ENCODE measurements around the gene NOX3.

NOX3 gene

DNA sequence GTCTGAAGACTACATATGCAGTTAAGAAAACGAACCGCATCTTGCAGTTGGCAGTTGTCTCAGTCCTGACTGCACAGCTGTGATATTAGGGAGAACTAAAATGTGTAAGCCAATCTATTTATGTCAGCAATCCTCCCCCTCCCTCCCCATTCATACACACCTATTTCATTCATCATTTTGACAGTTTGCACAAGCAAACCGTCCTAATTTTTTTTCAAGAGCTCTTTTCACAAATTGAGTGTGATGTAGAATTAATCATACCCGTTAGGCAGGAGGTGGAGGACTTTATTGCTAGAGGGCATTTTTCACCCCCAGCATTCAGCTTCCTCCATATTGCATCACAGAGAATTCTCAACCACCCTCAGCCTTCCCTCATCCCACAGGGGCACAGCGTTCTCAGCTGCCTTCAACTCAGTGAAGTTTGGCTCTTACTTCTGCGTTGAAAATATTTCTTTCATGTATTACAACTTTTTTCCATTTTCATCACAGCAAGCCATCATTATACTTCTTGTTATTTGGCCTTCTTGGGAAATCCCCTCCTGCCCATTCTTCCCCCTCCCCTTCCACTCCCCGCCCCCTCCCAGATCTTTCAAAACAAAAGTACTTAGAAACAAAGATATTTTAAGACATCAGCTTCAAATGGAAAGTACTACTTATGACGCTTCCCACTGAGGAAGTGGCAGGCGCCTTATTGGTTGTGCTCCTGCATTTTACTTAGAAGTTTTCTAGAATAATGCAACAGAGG lies 37.5 kb downstream of the NOX3 start:
- peak in 1 of 2 donors; percentile 36 for DNase-seq
- H2AK5ac ChIP-seq (ENCODE audit: low read length), result no peak overlapping the region
- no peak overlapping the region for H4K8ac ChIP-seq (ENCODE audit: low read depth, low read length)
- H3K14ac ChIP-seq (ENCODE audit: low read length), result no peak overlapping the region
- no peak overlapping the region for H3K4me2 ChIP-seq (ENCODE audit: low read length)
- no peak overlapping the region for H3K27ac ChIP-seq (ENCODE audit: low read depth, low read length)
- H3K9ac ChIP-seq (ENCODE audit: low read length), result no peak overlapping the region
- H3K79me2 ChIP-seq (ENCODE audit: control insufficient read depth, insufficient read depth, low read length, poor library complexity), result no peaks in the 10 kb centered on the region
- no peaks in the 10 kb centered on the region for H3K36me3 ChIP-seq (ENCODE audit: control insufficient read depth in 1 of 2, insufficient read depth in 2 of 2, low read length in 2 of 2)
- no peak overlapping the region for H3K4me3 ChIP-seq (ENCODE audit: low read depth, low read length)
- H2AFZ ChIP-seq (ENCODE audit: insufficient read depth, low read length, poor library complexity), result no peak overlapping the region
- no peak overlapping the region for H2BK120ac ChIP-seq (ENCODE audit: insufficient read depth, low read length, poor library complexity)
- H3K27me3 ChIP-seq (ENCODE audit: insufficient read depth, low read length), result no peaks in the 10 kb centered on the region
- no peak overlapping the region for H4K12ac ChIP-seq (ENCODE audit: low read depth, low read length)
- H3K4me1 ChIP-seq (ENCODE audit: control insufficient read depth in 1 of 2, insufficient read depth in 2 of 2, low read length in 2 of 2), result no peaks in the 10 kb centered on the region
- H3K9me3 ChIP-seq (ENCODE audit: insufficient read depth, low read depth, low read length), result no peaks in the 10 kb centered on the region
- no peak overlapping the region for H2BK12ac ChIP-seq (ENCODE audit: low read length)
- no CpG with 5 or more reads among the region's 9 CpGs for WGBS (ENCODE audit: extremely low coverage, insufficient coverage, insufficient read length)
- no peaks in the 10 kb centered on the region for H3K79me1 ChIP-seq (ENCODE audit: low read length)
- H3K18ac ChIP-seq (ENCODE audit: low read length), result no peak overlapping the region
- H2BK5ac ChIP-seq (ENCODE audit: low read depth, low read length, poor library complexity), result no peak overlapping the region
- H3K23ac ChIP-seq (ENCODE audit: low read length), result no peak overlapping the region
- no peak overlapping the region for H4K91ac ChIP-seq (ENCODE audit: low read depth, low read length)
- no peak overlapping the region for H3K4ac ChIP-seq (ENCODE audit: low read depth, low read length)

- WGBS (ENCODE audit: extremely low coverage, insufficient coverage, insufficient read length), result no CpG with 5 or more reads among the region's 3 CpGs
- Histone ChIP-seq H3K4me3 (ENCODE audit: low read depth, low read length) (no peak overlapping the region), H2BK12ac (ENCODE audit: low read length) (no peak overlapping the region), H3K4me1 (ENCODE audit: control insufficient read depth in 1 of 2, insufficient read depth in 2 of 2, low read length in 2 of 2) (no peaks in the 10 kb centered on the region), H2AFZ (ENCODE audit: insufficient read depth, low read length, poor library complexity) (no peak overlapping the region), H3K79me1 (ENCODE audit: low read length) (no peaks in the 10 kb centered on the region), H2BK5ac (ENCODE audit: low read depth, low read length, poor library complexity) (no peak overlapping the region), H3K4ac (ENCODE audit: low read depth, low read length) (no peak overlapping the region), H3K9ac (ENCODE audit: low read length) (no peak overlapping the region), H3K14ac (ENCODE audit: low read length) (no peak overlapping the region), H3K18ac (ENCODE audit: low read length) (no peak overlapping the region), H3K27ac (ENCODE audit: low read depth, low read length) (no peak overlapping the region), H3K36me3 (ENCODE audit: control insufficient read depth in 1 of 2, insufficient read depth in 2 of 2, low read length in 2 of 2) (no peaks in the 10 kb centered on the region), H4K91ac (ENCODE audit: low read depth, low read length) (no peak overlapping the region), H4K12ac (ENCODE audit: low read depth, low read length) (no peak overlapping the region), H3K79me2 (ENCODE audit: control insufficient read depth, insufficient read depth, low read length, poor library complexity) (no peaks in the 10 kb centered on the region), H3K9me3 (ENCODE audit: insufficient read depth, low read depth, low read length) (no peaks in the 10 kb centered on the region), H3K23ac (ENCODE audit: low read length) (no peak overlapping the region), H2BK120ac (ENCODE audit: insufficient read depth, low read length, poor library complexity) (no peak overlapping the region), H4K8ac (ENCODE audit: low read depth, low read length) (no peak overlapping the region), H2AK5ac (ENCODE audit: low read length) (no peak overlapping the region), H3K27me3 (ENCODE audit: insufficient read depth, low read length) (no peaks in the 10 kb centered on the region), H3K4me2 (ENCODE audit: low read length) (no peak overlapping the region)
- DNase-seq, result no peak
Measured at GRCh38 chr6:155417454-155417853, 38.2 kb downstream of the NOX3 start.

DNA sequence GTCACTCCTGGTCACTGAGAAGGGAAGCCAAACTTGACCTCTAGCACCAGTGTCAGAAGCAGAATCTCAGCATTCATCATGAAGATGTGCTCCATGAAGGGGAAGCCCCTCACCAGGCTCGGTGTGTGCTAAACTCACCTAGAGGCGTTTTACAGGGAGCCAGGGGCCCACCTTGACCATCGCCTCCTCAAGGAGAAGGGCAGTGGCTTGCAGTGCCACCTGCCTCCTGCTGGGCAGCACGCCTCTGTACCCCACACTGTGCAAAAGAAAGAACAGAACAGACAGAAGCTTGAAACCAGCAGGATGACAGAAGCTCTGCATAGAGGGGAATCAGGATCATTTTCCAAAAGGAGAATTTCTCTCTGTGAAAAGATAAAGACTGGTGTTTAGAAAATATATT lies 39.7 kb downstream of the NOX3 start:
- H3K4me2 ChIP-seq (ENCODE audit: low read length), result no peak overlapping the region
- no peaks in the 10 kb centered on the region for H3K36me3 ChIP-seq (ENCODE audit: control insufficient read depth in 1 of 2, insufficient read depth in 2 of 2, low read length in 2 of 2)
- H2BK120ac ChIP-seq (ENCODE audit: insufficient read depth, low read length, poor library complexity), result no peak overlapping the region
- no peak overlapping the region for H3K4me3 ChIP-seq (ENCODE audit: low read depth, low read length)
- H3K9me3 ChIP-seq (ENCODE audit: insufficient read depth, low read depth, low read length), result no peaks in the 10 kb centered on the region
- no peak overlapping the region for H2BK5ac ChIP-seq (ENCODE audit: low read depth, low read length, poor library complexity)
- no peak overlapping the region for H4K12ac ChIP-seq (ENCODE audit: low read depth, low read length)
- no CpG with 5 or more reads among the region's 4 CpGs for WGBS (ENCODE audit: extremely low coverage, insufficient coverage, insufficient read length)
- H3K27me3 ChIP-seq (ENCODE audit: insufficient read depth, low read length), result no peaks in the 10 kb centered on the region
- H2BK12ac ChIP-seq (ENCODE audit: low read length), result no peak overlapping the region
- no peak overlapping the region for H3K27ac ChIP-seq (ENCODE audit: low read depth, low read length)
- no peak overlapping the region for H3K18ac ChIP-seq (ENCODE audit: low read length)
- no peaks in the 10 kb centered on the region for H3K79me1 ChIP-seq (ENCODE audit: low read length)
- no peak overlapping the region for H3K14ac ChIP-seq (ENCODE audit: low read length)
- H4K91ac ChIP-seq (ENCODE audit: low read depth, low read length), result no peak overlapping the region
- no peaks in the 10 kb centered on the region for H3K4me1 ChIP-seq (ENCODE audit: control insufficient read depth in 1 of 2, insufficient read depth in 2 of 2, low read length in 2 of 2)
- H3K79me2 ChIP-seq (ENCODE audit: control insufficient read depth, insufficient read depth, low read length, poor library complexity), result no peaks in the 10 kb centered on the region
- H2AFZ ChIP-seq (ENCODE audit: insufficient read depth, low read length, poor library complexity), result no peak overlapping the region
- H3K23ac ChIP-seq (ENCODE audit: low read length), result no peak overlapping the region
- no peak overlapping the region for H4K8ac ChIP-seq (ENCODE audit: low read depth, low read length)
- no peak for DNase-seq
- no peak overlapping the region for H3K9ac ChIP-seq (ENCODE audit: low read length)
- H2AK5ac ChIP-seq (ENCODE audit: low read length), result no peak overlapping the region
- H3K4ac ChIP-seq (ENCODE audit: low read depth, low read length), result no peak overlapping the region

GRCh38 chr6:155414049-155414448 lies 41.6 kb downstream of the NOX3 start:
- no peak overlapping the region for H3K18ac ChIP-seq (ENCODE audit: low read length)
- H3K4me3 ChIP-seq (ENCODE audit: low read depth, low read length), result no peak overlapping the region
- H4K12ac ChIP-seq (ENCODE audit: low read depth, low read length), result no peak overlapping the region
- no peak overlapping the region for H2AFZ ChIP-seq (ENCODE audit: insufficient read depth, low read length, poor library complexity)
- no peak overlapping the region for H3K27ac ChIP-seq (ENCODE audit: low read depth, low read length)
- H3K9ac ChIP-seq (ENCODE audit: low read length), result no peak overlapping the region
- H2AK5ac ChIP-seq (ENCODE audit: low read length), result no peak overlapping the region
- DNase-seq, result no peak
- no peaks in the 10 kb centered on the region for H3K79me1 ChIP-seq (ENCODE audit: low read length)
- H3K79me2 ChIP-seq (ENCODE audit: control insufficient read depth, insufficient read depth, low read length, poor library complexity), result no peaks in the 10 kb centered on the region
- no peaks in the 10 kb centered on the region for H3K9me3 ChIP-seq (ENCODE audit: insufficient read depth, low read depth, low read length)
- H4K8ac ChIP-seq (ENCODE audit: low read depth, low read length), result no peak overlapping the region
- H2BK12ac ChIP-seq (ENCODE audit: low read length), result no peak overlapping the region
- no CpG with 5 or more reads among the region's 3 CpGs for WGBS (ENCODE audit: extremely low coverage, insufficient coverage, insufficient read length)
- H2BK120ac ChIP-seq (ENCODE audit: insufficient read depth, low read length, poor library complexity), result no peak overlapping the region
- no peak overlapping the region for H3K14ac ChIP-seq (ENCODE audit: low read length)
- H2BK5ac ChIP-seq (ENCODE audit: low read depth, low read length, poor library complexity), result no peak overlapping the region
- H3K4ac ChIP-seq (ENCODE audit: low read depth, low read length), result no peak overlapping the region
- H3K23ac ChIP-seq (ENCODE audit: low read length), result no peak overlapping the region
- H3K4me2 ChIP-seq (ENCODE audit: low read length), result no peak overlapping the region
- H3K36me3 ChIP-seq (ENCODE audit: control insufficient read depth in 1 of 2, insufficient read depth in 2 of 2, low read length in 2 of 2), result no peaks in the 10 kb centered on the region
- no peaks in the 10 kb centered on the region for H3K4me1 ChIP-seq (ENCODE audit: control insufficient read depth in 1 of 2, insufficient read depth in 2 of 2, low read length in 2 of 2)
- no peaks in the 10 kb centered on the region for H3K27me3 ChIP-seq (ENCODE audit: insufficient read depth, low read length)
- H4K91ac ChIP-seq (ENCODE audit: low read depth, low read length), result no peak overlapping the region

Measured in trophoblast cell (in vitro differentiated cells and primary cell).